ENCODE data around the gene FAM9C. TPM values are rescaled to one million over a fixed set of nuclear protein-coding genes. Genes with fewer than 3 reads are reported as not detected.

Gene FAM9C
- total and polyA plus RNA-seq, 2 donors (not counting 1 experiment from before 2014, with no cell fraction given): not detected

GRCh38 chrX:13001961-13002671, 42.3 kb downstream of the FAM9C start:
- intact Hi-C loops (cut with micrococcal nuclease): loop anchor here (2.0 kb wide), 1 partner anchor 73 kb away; no protein-coding TSS in a partner anchor
- H4K20me1 ChIP-seq (ENCODE audit: control insufficient read depth, insufficient read depth, low read length, poor library complexity, severe bottlenecking): no peaks in the 10 kb centered on the region
- POLR2A ChIA-PET: interaction anchor here (0.6 to 1.3 kb wide), 5 partner anchors 26 to 89 kb away, joined by 3 to 6 read pairs (median 3); partner anchors contain the start of gene TMSB4X
- peak overlapping the region; percentile 43 for H3K4me3 Mint-ChIP-seq
- H3K4me1 ChIP-seq (ENCODE audit: control insufficient read depth in 2 of 2, insufficient read depth in 2 of 2, low read length in 2 of 2): peaks cover 82 to 87% of the 10 kb centered on the region in 2 donors
- no peaks in the 10 kb centered on the region for H3K9me3 ChIP-seq (ENCODE audit: control extremely low read depth in 1 of 3, control insufficient read depth in 2 of 3, insufficient read depth in 1 of 3, low read length in 2 of 3)
- H3K27me3 Mint-ChIP-seq: no peaks in the 10 kb centered on the region
- H3K9me3 Mint-ChIP-seq (ENCODE audit: insufficient read depth): no peaks in the 10 kb centered on the region
- H3K9ac ChIP-seq (ENCODE audit: low read length): no peak overlapping the region
- peak overlapping the region; percentile 77 for H3K27ac Mint-ChIP-seq
- H3K36me3 ChIP-seq (replicated peaks in 1 of 2; ENCODE audit: control extremely low read depth in 1 of 2, control insufficient read depth in 1 of 2, extremely low read depth in 1 of 2, insufficient read depth in 2 of 2, low read length in 1 of 2): no peaks in the 10 kb centered on the region
- no peak overlapping the region for H2AFZ ChIP-seq (ENCODE audit: insufficient read depth, low read depth, low read length, poor library complexity, severe bottlenecking)
- no CpG with 5 or more reads among the region's 4 CpGs for WGBS (ENCODE audit: insufficient coverage)
- no peaks in the 10 kb centered on the region for H3K27me3 ChIP-seq (replicated peaks in 1 of 4; ENCODE audit: control extremely low read depth in 1 of 4, control insufficient read depth in 3 of 4, insufficient read depth in 4 of 4, low read length in 3 of 4)
- H3K27ac ChIP-seq (ENCODE audit: low read length in 2 of 2): no peak overlapping the region
- H3K79me2 ChIP-seq (ENCODE audit: control insufficient read depth, insufficient read depth, low read length): no peaks in the 10 kb centered on the region
- TF ChIP-seq CTCF (IDR thresholded peaks at IDR 0.05): no peak
- no peak for TF ChIP-seq EZH2 (IDR thresholded peaks at IDR 0.05; ENCODE audit: borderline replicate concordance, insufficient read depth, low read depth, low read length, poor library complexity, severe bottlenecking)
- no peak overlapping the region for H3K4me3 ChIP-seq (ENCODE audit: control extremely low read depth in 1 of 5, extremely low read depth in 1 of 5, insufficient read depth in 1 of 5, low read depth in 2 of 5, low read length in 4 of 5)
- no peak for DNase-seq
- peaks cover 77% of the 10 kb centered on the region for H3K4me1 Mint-ChIP-seq
- no peak for ATAC-seq (ENCODE audit: low read depth)
- peak overlapping the region; percentile 20 for H3K4me2 ChIP-seq (replicated peaks; ENCODE audit: low read depth, low read length, poor library complexity, severe bottlenecking)
- CTCF ChIA-PET: interaction anchor here (0.7 to 4.6 kb wide), 12 partner anchors 11 to 486 kb away, joined by 3 to 21 read pairs (median 5); partner anchors contain the start of gene TMSB4X

GRCh38 chrX:13001097-13001496, 43.3 kb downstream of the FAM9C start:
- Histone ChIP-seq H3K9ac (ENCODE audit: low read length) (no peak overlapping the region), H3K36me3 (replicated peaks in 1 of 2; ENCODE audit: control extremely low read depth in 1 of 2, control insufficient read depth in 1 of 2, extremely low read depth in 1 of 2, insufficient read depth in 2 of 2, low read length in 1 of 2) (no peaks in the 10 kb centered on the region), H3K27me3 (replicated peaks in 1 of 4; ENCODE audit: control extremely low read depth in 1 of 4, control insufficient read depth in 3 of 4, insufficient read depth in 4 of 4, low read length in 3 of 4) (no peaks in the 10 kb centered on the region), H3K4me1 (ENCODE audit: control insufficient read depth in 2 of 2, insufficient read depth in 2 of 2, low read length in 2 of 2) (peaks cover 72 to 77% of the 10 kb centered on the region in 2 donors), H3K27ac (ENCODE audit: low read length in 2 of 2) (peak overlapping the region; percentile 76 to 80), H3K9me3 (ENCODE audit: control extremely low read depth in 1 of 3, control insufficient read depth in 2 of 3, insufficient read depth in 1 of 3, low read length in 2 of 3) (no peaks in the 10 kb centered on the region), H3K4me2 (replicated peaks; ENCODE audit: low read depth, low read length, poor library complexity, severe bottlenecking) (peak overlapping the region; percentile 73), H3K79me2 (ENCODE audit: control insufficient read depth, insufficient read depth, low read length) (no peaks in the 10 kb centered on the region), H2AFZ (ENCODE audit: insufficient read depth, low read depth, low read length, poor library complexity, severe bottlenecking) (no peak overlapping the region), H3K4me3 (ENCODE audit: control extremely low read depth in 1 of 5, extremely low read depth in 1 of 5, insufficient read depth in 1 of 5, low read depth in 2 of 5, low read length in 4 of 5) (no peak overlapping the region), H4K20me1 (ENCODE audit: control insufficient read depth, insufficient read depth, low read length, poor library complexity, severe bottlenecking) (no peaks in the 10 kb centered on the region)
- intact Hi-C loops (cut with micrococcal nuclease): loop anchor here (2.0 kb wide), 1 partner anchor 74 kb away; no protein-coding TSS in a partner anchor
- no peaks in the 10 kb centered on the region for H3K9me3 Mint-ChIP-seq (ENCODE audit: insufficient read depth)
- no peak for TF ChIP-seq CTCF (IDR thresholded peaks at IDR 0.05)
- TF ChIP-seq EZH2 (IDR thresholded peaks at IDR 0.05; ENCODE audit: borderline replicate concordance, insufficient read depth, low read depth, low read length, poor library complexity, severe bottlenecking): no peak
- H3K27ac Mint-ChIP-seq: peak overlapping the region; percentile 71
- CTCF ChIA-PET: interaction anchor here (1.6 to 4.6 kb wide), 6 partner anchors 23 to 90 kb away, joined by 5 to 21 read pairs (median 18); partner anchors contain the start of gene TMSB4X
- POLR2A ChIA-PET: interaction anchor here (0.8 to 1.1 kb wide), 3 partner anchors 9 to 45 kb away, joined by 3 to 6 read pairs (median 3); partner anchors contain the start of gene TMSB4X
- ATAC-seq (ENCODE audit: low read depth) (no peak), DNase-seq (no peak)
- no peak overlapping the region for H3K4me3 Mint-ChIP-seq
- WGBS (ENCODE audit: insufficient coverage): no CpG with 5 or more reads among the region's 5 CpGs
- H3K27me3 Mint-ChIP-seq: no peaks in the 10 kb centered on the region
- peaks cover 69% of the 10 kb centered on the region for H3K4me1 Mint-ChIP-seq

All from B cell (primary cell).